GOT3 (cell line): ENCODE data around the gene APBB3.
"Not testable (repeated sequence)": the region's sequence is repeated elsewhere in the genome, so short reads cannot be mapped to it uniquely, and the experiment has no call there.

ENCODE experiments used
- DNase-seq: peaks from one replicate; lab custom pipeline; 2025; ENCODE audit warnings: mixed read lengths; lab: John Stamatoyannopoulos, UW

The APBB3 gene, protein sequence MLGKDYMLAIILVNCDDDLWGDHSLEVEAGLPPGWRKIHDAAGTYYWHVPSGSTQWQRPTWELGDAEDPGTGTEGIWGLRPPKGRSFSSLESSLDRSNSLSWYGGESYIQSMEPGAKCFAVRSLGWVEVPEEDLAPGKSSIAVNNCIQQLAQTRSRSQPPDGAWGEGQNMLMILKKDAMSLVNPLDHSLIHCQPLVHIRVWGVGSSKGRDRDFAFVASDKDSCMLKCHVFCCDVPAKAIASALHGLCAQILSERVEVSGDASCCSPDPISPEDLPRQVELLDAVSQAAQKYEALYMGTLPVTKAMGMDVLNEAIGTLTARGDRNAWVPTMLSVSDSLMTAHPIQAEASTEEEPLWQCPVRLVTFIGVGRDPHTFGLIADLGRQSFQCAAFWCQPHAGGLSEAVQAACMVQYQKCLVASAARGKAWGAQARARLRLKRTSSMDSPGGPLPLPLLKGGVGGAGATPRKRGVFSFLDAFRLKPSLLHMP

DNA sequence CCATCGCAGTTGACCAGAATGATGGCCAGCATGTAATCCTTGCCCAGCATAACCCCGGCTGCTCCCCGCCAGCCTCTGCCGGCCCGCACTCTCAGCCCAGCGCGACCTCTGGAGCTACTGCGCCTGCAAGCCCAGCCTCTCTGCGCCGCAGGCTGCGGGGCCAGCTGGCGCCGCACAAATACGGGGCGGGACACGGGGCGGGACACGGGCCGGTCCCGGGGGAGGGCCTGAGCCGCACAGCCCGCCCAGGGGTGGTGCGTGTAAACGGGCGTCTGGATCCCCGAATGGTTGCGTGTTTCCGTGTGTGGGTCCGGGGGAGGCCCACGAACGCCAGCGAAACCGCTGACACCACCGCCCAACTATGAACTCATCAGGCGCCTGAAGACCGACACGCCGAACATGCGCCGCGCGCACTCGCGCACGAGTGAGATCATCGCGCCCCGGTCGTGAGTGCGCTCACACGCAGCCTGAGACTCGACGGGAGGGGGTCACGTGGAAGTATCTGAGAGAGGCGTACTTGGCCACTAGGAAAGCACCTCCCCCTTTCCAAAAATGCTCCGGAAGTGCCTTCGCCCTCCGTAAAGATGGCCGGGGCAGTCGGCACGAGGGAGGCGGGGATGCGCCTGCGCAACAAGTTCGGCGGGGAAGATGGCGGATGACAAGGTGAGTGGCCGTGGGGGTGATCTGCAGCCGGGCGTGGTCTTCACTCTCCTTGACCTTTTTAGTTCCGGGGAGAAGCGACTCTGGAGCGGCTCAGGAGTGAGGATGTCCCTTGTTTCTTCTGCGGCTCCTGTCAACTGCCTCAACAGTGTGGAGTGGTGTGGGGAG, at the start of gene APBB3, which contains the start of gene SLC35A4:
Gene APBB3 (minus strand): TSS at position 403 of the 828 bp plus-strand sequence. CDS start 353 bp downstream, at position 50.
Gene SLC35A4 (plus strand): TSS at position 633 of the 828 bp plus-strand sequence. CDS start 2,342 bp downstream, outside the sequence.
- peak; percentile 98 for DNase-seq

DNA sequence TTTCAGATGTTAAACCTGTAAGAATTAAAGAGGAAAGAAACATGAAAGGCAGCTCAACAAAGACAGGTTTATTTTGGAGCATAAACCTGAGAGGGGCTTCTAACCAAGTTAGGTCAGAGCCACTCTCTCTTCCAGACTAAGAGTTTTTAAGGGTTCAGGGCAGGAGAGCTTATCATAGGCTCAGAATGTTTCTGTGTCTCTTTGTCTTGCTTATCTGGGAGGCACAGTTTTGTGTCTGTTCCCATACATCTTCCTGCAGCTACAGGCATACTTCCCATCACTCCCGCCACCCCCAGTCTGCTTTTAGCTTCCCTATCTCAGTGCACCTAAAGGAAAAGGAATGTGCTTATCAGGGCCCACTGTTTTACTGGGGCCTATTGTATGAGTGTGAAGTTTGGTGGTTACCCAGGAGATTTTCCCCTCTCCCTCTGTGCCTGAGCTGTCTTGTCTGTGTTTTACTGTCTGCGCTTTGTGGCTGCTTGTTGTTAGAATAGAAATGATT, 46.7 kb upstream of the APBB3 start:
- DNase-seq, result no peak

DNA sequence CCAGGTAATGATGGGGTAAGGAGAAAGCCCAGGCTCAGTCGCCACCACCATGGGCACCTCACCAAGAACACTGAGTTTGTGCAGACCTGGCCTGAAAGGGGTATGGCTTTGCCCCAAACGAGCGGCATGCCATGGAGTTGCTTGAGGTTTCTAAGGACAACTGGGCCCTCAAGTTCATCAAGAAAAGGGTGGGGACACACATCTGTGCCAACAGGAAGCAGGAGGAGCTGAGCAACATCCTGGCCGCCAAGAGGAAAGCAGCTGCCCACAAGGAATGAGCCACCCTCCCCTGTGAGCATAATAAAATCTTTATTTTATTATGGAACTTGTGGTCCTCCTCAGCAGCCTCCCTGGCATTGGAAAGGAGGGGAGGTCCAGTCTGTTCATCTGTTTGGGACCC, 44.7 kb upstream of the APBB3 start:
- no peak for DNase-seq

DNA sequence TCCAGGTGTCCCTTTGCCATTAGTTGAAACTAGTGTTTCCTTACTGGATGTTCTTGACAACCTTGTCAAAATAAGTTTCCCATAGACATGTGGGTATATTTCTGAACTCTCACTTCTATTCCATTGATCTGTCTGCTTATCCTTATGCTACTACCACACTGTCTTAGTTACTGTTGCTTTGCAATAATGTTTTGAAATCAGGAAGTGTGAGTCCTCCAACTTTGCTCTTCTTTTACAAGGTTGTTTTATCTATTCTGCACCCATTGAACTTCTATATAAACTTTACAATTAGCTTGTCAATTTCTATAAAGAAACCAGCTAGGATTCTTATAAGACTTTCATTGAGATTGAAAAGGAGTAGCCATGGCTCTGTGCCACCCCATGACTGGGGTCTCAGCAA, 44.3 kb upstream of the APBB3 start:
- no peak for DNase-seq

DNA sequence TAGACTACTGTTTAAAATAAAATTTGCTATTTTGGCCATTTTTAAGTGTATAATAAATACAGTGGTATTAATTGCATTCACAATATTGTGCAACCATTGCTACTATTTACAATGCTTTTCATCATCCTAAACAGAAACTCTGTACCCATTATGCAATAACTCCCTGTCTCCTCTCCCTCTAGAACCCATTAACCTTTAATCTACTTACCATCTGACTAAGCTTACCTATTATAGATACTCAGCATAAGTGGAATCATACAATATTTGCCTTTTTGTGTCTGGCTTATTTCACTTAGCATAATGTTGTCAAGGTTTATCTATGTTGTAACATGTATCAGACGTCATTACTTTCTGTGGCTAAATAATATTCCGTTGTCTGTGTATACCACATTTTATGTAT, 42.6 kb upstream of the APBB3 start:
- no peak for DNase-seq

DNA sequence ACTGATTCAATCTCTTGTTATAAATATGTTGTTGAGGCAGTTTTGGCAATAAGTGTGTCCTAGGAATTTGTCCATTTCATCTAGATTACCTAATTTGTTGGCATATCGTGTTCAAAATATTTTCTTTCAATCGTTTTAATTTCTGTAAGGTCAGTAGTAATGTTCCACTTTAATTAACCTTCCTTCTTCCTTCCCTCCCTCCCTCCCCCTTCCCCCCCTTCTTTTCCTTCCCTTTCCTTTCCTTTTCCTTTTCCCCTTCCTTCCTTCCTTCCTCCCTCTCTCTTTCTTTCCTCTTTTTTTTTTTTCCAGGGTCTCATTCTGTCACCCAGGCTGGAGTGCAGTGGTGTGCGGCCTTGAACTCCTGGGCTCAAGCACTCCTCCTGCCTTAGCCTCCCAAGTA, 41.5 kb upstream of the APBB3 start:
- DNase-seq, result no peak

DNA sequence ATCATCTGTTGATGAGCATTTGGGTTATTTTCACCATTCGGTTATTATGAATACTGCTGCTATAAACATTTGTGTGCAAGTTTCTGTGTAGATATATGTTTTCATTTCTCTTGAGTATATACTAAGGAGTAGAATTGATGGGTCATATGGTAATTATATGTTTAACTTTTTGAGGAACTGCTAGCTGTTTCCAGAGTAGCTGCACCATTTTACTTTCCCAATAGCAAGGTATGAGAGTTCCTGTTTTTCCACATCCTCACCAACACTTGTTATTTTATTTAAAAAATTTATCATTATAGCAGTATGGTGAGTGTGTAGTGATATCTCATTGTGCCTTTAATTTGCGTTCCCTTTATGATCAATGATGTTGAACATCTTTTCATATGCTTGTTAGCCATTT, 39.3 kb upstream of the APBB3 start:
- no peak for DNase-seq

DNA sequence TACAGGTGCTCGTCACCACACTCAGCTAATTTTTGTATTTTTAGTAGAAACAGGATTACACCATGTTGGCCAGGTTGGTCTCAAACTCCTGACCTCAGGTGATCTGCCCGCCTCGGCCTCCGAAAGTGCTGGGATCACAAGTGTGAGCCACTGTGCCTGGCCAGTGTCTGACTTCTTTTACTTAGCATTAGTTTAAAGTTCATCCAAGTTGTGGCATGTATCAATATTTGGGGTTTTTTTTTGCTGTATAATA, 39.0 kb upstream of the APBB3 start:
- not testable (repeated sequence) for DNase-seq

DNA sequence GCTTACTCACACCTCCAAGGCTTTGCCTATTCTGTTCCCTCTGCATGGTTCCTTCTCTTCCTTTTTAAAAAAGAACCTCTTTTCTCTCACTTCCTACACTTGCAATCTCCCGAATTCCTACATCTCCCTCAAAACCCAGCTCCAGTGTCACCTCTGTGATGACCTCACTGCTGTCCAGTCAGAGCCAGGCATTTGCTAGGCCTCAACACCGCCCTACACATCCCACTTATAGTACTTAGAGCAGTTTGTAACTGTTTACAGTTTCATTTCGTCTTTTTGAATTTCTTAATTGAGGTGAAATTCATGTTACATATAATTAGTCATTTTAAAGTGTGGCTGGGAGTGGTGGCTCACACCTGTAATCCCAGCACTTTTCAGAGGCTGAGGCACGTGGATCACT, 37.7 kb upstream of the APBB3 start:
- DNase-seq, result no peak

DNA sequence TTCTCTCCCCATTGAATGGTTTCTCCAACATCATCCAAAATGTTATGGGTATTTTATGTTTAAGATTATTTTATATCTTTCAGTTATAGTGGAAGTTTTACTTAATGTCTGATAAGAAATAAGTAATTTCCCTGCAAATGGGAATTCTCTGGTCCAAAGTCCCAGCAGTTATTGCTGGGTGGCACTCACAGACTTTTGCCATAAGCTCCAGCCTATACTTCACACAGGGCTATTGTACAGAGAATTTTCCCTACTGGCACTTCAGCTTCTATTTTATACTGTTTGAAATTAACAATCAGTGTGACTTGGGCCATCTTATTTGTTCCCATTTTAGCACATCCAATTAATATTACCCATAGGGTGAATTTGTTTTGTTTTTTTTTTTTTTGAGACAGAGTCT, 35.7 kb upstream of the APBB3 start:
- DNase-seq, result no peak

DNA sequence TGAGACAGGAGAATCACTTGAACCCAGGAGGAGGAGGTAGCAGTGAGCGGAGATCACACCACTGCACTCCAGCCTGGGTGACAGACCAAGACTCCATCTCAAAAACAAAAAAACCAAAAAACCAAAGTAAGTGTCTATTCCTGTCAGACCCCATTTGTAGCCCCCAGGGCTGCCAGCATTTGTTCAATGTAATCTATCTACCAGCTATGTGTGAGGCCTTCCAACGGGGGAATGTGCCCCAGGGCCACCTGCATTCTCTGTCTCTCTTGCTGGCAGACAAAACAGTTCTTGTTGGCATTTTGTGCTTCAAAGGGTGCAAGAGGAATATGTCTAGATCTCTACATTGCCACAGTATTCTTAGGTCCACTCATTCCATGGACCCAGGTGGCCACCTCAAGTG, 34.4 kb upstream of the APBB3 start:
- DNase-seq, result no peak

DNA sequence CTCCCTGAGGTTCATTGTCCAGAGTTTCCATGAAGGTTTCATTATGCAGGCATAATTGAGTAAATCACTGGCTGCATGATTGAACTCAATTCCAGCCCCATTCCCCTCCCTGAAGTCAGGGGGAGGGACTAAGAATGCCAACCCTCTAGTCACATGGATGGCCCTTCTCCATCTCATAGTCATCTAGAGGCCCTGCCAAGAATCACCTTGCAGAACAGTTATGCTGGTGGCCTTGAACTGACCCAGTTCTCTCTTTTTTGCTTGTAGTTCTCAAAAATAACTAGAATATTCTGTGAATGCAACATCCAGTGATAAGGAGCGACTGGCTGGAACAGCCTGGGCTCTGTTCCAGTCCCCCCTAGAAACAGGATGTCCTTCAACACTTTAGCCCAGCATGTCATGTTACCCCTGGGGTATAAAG, 31.9 kb upstream of the APBB3 start:
- DNase-seq, result no peak

DNA sequence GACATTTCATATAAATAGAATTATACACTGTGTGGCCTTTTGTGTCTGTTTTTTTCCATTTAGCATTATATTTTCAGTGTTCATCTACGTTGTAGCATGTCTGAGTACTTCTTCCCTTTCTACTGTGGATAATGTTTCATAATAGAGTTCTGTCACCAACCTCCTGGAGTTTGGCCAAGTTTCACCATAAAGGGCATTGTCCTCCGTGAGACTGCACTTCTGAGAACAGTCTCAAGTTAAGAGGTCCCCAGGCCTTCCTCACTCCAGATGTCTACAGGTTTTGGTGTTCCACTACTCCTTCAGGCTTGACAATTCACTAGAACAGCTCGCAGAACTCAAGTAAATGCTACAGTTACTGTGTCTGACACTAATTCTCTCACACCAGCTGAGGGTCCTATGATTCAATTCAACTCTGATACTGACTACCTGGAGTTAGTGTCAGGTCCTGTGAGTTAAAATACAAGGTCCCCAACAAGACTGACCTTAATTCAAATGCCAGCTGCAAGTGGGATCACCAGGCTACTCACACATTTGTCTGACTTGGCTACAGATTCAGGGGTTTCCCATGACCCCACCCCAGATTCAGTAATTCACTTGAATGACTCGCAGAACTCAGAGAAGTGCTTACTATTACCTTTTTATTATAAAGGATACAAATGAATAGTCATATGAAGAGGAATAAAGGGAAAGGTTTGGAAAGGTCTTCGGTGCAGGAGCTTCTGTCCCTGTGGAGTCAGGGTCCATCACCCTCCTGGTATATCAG, 31.3 kb upstream of the APBB3 start:
- DNase-seq, result no peak

DNA sequence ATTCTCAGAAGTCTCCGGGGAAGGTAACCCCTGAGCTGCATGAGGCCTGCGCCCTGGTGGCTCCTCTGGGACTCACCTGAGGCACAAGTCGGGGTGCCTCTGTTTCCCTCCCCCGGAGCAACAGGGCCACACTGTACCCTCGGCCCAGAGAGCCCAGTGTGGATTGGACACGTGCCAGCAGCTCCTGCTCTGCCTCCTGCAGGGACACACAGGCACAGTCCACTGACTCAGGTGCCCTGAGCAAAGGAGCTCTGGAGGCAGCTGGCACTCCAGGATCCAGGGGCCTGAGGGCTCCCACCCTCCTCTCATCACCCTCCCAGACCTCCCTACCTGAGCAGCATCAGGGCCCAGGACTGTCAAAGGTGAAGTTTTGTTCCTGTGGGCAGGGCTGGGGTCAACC, 29.8 kb upstream of the APBB3 start:
- no peak for DNase-seq

DNA sequence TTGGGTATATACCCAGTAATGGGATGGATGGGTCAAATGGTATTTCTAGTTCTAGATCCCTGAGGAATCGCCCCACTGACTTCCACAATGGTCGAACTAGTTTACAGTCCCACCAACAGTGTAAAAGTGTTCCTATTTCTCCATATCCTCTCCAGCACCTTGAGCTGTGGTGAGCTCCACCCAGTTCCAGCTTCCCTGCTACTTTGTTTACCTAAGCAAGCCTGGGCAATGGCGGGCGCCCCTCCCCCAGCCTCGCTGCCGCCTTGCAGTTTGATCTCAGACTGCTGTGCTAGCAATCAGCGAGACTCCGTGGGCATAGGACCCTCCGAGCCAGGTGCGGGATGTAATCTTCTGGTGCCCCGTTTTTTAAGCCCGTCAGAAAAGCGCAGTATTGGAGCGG, 28.7 kb upstream of the APBB3 start:
- DNase-seq, result not testable (repeated sequence)

DNA sequence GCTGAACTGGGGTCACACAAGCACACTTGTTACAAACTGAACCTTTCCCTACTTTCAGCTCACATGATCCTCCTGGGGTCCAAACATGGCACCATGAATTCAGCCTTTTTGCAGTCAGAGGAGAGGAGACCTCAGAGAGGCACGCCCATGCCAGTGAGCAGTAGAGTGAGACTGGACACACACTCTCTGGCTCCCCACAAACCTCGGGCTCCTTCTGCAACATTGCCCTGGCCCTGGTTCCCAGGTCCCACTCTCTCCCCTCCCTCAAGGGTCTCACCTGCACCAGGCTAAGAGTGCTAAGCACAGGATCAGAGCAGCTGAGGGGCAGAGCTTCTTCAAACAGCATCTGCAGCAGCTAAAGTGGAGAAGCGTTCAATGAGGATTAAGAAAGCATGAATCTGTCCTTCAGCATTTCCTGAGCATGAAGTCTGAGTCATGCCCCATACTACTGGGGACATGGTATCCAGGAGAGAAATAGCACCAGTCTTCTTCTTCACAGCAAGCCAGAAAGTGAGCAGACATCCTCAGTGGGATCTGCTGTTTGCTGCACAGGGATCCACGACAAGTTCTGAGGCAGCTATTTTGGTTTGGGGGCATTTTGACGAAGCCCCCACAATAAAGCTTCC, 27.5 kb upstream of the APBB3 start:
- DNase-seq, result no peak

DNA sequence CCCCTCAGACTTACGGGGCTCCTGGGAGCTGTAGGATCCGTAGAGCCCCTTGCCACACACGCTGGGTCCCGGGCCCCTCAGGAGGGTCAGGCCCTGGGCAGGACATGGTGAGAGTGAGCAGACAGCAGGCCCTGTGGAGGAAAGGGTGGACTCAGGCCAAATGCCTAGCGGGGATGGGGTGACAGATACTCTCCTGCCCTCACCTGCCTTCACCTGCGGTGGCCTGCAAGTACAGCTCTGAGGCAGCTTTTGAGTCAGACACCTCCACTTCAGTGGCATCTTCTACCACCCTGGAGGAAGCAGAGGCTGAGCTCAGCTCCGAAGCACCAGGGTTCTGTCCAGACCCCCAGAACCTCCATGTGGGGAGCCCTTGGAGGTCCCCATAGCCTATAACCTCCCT, 26.5 kb upstream of the APBB3 start:
- no peak for DNase-seq

DNA sequence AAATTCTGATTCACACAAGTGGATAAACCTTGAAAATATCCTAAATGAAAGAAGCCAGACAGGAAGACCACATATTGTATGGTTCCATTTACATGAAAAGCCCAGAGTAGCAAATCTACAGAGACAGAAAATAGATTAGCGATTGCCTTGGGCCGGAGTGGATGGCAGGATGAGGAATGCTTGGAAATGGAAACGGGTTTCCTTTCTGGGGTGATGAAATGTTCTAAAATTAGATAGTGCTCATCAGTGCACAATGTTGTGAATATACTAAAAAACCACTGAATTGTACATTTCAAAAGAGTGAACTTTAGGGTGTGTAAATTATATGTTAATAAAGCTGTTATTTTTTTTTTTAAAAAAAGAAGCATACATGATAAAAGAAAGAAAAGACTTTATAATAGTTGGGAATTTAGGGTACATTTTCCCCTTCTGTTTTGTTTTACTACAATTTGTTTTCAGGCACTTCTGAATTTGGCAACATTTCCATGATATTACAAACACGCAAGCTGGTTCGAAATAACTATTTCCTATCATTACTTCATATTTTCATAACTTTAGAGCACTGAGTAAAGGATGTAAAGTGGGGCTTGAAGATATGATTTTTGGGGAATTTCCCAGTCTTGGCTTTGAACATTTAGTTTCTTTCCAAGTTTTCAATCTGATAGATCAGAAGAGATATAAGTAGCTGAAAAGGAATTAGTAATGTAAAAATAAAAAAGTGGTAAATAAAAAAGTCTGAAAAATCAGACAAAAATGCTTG, 24.1 kb upstream of the APBB3 start:
- DNase-seq, result no peak

DNA sequence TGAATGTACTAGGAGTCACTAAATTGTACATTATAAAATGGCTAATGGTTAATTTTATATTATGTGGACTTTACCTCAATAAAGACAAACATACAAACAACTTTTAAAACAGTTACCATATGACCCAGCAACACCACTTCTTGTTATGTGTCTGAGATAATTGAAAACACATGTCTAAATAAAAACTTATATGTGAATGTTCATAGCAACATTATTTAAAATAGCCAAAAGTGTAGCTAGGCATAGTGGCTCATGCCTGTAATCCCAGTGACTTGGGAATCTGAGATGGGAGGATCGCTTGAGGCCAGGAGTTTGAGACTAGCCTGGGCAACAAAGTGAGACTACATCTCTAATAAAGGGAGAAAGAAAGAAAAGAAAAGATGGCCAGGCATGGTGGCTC, 23.1 kb upstream of the APBB3 start:
- DNase-seq, result no peak

DNA sequence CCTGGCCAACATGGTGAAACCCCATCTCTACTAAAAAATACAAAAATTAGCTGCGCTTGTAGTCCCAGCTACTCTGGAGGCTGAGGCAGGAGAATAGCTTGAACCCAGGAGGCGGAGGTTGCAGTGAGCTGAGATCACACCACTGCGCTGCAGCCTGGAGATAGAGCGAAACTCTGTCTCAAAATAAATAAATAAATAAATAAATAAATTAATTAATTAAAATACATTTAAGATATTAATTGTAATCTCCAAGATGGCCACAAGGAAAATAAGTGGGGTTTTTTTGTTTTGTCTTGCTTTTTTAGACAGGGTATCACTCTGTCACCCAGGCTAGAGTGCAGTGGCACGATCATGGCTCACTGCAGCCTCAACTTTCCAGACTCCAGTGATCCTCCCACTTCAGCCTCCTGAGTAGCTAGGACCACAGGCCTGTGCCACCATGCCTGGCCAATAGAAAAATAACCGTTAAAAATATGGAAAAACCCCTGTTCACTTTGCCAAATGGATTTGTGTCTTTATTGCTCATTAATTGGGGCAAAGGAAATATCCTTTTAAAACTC, 14.9 kb upstream of the APBB3 start:
- not testable (repeated sequence) for DNase-seq

DNA sequence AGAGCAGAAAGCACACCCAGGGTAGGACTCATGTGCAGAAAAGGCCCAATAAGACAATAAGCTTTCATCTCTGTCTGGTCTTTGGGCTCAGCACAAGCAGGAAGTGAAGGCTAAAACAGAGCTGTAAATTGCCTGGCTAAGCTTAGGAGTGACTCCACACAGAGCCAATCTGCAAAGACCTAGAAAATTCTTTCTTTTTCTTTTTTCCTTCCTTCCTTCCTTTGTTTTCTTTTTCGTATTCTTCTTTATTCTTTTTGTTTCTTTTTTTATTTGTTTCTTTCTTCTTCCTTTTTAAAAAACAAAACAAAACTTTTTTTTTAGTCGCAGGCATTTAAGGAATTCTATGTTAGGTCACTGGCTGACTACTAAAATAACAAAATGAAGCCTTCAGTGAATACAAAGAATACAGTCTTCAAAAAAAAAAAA, 12.4 kb upstream of the APBB3 start:
- no peak for DNase-seq
